GM19467 (cell line): ENCODE measurements around the gene CLASP1.

Experiments used
- ATAC-seq: cut with Tn5 transposase; IDR thresholded peaks from one replicate; pipeline ENCODE4 v1.9.1; 2021; ENCODE audit warnings: mild to moderate bottlenecking, moderate library complexity; ENCODE audit not compliant: unreplicated experiment

Gene CLASP1

DNA sequence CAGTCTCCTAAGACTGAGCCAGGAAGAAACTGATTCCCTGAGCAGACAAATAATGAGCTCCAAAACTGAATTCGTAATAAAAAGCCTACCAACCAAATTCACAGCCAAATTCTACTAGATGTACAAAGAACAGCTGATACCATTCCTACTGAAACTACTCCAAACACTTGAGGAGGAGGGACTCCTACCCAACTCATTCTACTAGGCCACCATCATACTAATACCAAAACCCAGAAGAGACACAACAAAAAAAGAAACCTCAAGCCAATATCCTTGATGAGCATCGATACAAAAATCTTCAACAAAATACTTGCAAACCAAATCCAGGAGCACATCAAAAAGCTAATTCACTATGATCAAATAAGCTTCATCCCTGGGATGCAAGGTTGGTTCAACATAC, 98.6 kb downstream of the CLASP1 start:
- ATAC-seq, result no peak

- ATAC-seq, result no peak
These were observed 101.6 kb downstream of the CLASP1 start for GRCh38 chr2:121547646-121548045.

- ATAC-seq, result no peak
These were observed 103.3 kb downstream of the CLASP1 start for GRCh38 chr2:121545913-121546312.

- ATAC-seq, result no peak
These were observed 104.0 kb downstream of the CLASP1 start for GRCh38 chr2:121545257-121545656.

- no peak for ATAC-seq
These were observed 107.8 kb downstream of the CLASP1 start for GRCh38 chr2:121541495-121541894.

DNA sequence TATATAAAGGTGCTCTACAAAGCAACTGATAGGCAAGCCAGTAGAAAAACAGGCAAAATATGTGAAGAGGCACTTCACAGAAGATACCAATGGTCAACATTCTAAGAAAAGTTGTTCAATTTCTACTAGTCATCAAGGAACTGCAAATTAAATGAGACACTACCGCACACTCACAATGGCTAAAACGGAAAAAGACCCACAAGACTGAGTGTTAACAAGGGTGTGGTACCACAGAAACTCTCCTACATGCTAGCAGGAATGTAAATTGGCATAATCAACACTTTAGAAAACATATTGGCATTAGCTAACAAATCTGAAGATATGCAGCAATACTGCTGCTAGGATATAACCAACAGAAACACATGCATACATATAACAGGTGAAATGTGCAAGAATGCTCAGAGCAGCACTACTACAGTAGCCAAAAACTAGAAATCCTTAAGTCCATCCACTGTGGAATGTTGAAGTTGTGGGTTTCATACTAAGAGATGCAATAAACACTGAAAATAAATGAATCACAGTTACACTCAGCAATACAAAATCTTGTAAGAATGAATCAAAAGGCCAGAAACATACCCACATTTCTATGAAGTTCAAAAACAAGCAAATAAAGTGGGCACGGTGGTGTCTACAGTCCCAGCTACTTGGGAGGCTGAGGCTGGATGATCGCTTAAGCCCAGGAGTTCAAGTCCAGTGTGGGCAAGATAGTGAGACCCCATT, 109.4 kb downstream of the CLASP1 start:
- no peak for ATAC-seq

DNA sequence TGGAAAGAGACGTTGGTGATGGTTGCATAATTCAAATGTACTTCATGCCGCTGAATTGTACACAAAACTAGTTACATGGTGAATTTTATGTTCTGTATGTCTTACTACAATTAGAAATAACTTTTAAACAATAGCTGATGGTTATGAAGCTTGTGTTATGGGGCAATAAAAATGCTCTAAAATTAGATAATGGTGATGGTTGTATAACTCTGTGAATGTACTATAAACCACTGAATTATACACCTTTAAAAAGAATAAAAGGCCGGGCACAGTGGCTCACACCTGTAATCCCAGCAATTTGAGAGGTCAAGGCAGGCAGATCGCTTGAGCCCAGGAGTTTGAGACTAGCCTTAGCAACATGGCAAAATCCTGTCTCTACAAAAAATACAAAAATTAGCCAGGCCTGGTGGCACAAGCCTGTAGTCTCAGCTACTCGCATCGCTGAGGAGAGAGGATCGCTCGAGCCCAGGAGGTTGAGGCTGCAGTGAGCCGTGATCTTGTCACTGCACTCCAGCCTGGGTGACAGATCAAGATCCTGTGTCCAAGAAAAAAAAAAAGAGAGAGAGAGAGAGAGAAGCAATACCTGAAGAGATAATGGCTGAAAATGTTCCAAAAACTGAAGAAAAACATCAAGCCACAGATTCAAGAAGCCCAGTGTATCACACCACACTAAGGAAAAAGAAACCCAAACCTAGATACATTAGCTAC, 112.3 kb downstream of the CLASP1 start:
- ATAC-seq, result no peak

- no peak for ATAC-seq
These were observed 112.9 kb downstream of the CLASP1 start for GRCh38 chr2:121536347-121536746.

GRCh38 chr2:121534007-121534406, 115.3 kb downstream of the CLASP1 start:
- ATAC-seq, result no peak

GRCh38 chr2:121532894-121533293, 116.4 kb downstream of the CLASP1 start:
- no peak for ATAC-seq

- no peak for ATAC-seq
These were observed 116.9 kb downstream of the CLASP1 start for GRCh38 chr2:121532347-121532766.

- peak; percentile 52 for ATAC-seq
These were observed 119.0 kb downstream of the CLASP1 start for GRCh38 chr2:121530212-121530705.

DNA sequence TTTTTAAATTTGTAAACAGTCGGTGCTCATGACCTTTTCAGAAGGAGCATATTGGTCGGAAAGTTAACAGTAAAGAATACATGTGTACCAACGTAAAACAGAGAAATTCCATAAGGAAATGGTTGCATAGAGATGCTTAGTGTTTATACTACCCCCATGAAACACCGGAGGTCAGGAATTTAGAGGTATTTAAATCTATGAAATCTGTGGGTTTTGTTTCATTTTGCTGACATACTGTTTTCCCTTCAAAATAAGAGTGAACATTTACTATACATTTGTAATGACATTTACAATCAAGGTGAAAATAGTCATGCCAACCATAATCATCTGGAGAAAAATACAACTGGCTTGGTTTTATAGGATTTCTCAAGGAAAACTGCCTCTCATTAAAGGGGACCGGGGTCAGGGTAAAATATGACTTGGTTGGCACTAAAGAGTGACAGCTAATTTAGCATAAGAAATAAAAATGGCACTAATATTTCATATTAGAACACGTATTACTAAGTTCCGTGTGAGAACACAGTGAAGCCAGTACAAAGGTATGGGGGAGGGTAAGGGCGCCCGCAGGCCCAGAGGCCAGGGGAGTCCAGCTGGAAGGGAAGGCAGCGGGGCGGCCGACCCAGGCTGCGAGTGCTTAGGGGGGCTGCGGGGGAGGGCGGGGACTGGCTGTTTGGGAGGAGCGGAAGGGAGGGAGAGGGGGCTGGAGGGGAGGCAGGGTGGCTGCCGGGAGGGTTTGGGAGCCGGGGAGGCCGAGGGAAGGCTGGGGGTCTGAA, 119.6 kb downstream of the CLASP1 start:
- ATAC-seq, result peak; percentile 12

DNA sequence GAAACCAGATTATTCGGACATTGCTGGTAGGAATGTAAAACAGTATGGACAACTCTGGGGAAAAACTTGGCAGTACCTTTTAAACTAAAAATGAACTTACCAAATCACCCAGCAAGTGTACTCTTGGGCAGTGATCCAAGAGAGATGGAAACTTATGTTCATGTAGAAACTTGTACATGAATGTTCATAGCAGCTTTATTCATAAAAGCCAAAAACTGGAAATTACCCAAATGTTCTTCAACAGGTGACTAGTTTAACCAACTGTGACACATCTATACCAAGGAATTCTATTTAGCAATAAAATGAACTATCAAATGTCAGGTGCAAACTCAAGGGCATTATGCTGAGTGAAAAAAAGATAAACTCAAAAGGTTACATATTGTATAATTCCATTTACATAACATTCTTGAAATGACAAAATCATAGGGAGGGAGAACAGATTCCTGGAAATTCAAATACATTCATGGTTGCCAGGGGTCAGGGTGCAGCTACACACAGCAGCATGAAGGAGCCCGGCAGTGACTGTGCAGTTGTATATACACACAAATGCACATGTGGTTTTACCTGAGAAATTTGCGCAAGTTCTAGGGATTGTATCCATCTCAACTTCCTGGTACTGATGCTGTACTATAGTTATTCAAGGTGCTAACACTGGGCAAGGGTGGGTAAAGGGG, 122.1 kb downstream of the CLASP1 start:
- no peak for ATAC-seq

GRCh38 chr2:121524685-121525425, 124.4 kb downstream of the CLASP1 start:
- no peak for ATAC-seq

DNA sequence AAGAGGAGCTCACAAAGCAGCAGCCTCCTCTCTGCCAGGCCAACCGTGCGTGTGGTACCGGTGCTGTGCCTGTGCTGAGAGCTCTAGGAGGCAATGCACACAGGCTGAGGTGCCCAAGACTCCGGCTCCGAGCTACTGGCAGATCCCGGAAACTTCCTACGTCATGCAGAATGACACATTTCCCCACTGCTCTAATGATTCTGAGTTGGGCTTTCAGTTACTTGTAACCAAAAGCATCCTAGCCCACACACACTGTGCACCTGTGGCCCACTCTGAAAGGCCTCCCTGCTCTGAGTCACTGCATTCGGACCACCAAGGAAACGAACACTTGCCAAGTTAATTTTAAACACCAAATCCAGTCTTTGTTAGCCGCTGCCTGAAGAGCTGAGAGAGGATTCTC, 127.9 kb downstream of the CLASP1 start:
- no peak for ATAC-seq

DNA sequence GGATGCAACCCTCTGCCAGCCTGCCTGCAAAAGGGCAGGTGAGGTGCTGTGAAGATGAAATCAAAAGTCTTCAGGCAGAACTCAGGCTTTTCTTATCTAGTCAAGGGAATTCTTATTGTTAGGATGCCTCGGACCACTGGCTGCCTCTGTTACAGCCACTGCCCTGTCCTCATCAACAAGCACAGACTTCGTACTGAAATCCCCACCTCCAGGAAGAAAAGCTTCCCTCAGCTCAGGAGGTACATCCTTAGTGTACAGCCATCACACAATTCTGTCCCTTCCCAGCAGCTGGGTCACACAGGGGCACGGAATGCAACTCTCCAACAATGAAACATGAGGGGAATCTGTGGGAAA, 128.6 kb downstream of the CLASP1 start:
- ATAC-seq, result no peak

DNA sequence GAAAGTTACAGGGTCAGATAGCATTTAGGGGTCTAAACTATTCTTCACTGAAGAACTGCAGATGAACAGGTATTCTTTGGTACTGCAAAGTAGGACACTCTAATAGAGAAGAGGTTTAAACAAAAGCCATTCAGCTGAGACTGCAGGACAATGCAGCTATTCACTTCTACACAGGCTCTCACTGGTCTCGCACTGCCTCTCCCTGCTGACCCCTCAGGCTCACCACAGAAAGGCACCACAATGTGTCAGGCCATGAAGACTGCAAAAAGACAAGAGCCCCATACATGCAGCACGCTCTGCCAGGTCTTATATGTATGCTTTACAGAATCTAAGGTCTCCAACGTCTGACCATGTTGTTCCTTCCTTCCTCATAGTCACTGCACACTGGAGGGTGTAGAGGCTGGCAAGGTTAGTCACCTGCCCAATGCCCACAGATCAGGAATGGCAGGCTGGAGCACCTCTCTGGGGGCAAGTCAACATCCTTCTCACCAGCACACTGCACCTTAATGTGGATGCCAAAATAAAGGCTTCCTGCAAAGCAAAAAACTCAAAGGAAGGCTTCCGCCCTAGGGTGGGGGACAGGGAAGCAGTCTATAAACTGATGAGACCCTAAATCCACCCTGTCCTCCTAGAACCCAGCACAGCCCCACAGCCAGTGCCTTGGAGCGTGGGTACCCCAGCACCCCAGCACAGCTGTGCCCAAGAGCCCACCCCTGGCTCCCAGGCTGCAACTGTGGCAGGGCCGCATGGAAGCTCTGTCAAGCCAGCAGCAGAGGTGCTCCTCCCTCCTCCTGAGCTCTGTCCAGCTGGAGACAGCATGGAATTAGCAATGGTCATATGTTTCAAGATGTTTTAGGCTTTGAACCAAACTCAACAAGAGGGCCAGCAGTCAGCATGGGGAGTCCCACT, 129.3 kb downstream of the CLASP1 start:
- ATAC-seq, result no peak

GRCh38 chr2:121519153-121519552, 130.1 kb downstream of the CLASP1 start:
- no peak for ATAC-seq
